ENCODE results near the gene CD22.

CD22 gene

DNA sequence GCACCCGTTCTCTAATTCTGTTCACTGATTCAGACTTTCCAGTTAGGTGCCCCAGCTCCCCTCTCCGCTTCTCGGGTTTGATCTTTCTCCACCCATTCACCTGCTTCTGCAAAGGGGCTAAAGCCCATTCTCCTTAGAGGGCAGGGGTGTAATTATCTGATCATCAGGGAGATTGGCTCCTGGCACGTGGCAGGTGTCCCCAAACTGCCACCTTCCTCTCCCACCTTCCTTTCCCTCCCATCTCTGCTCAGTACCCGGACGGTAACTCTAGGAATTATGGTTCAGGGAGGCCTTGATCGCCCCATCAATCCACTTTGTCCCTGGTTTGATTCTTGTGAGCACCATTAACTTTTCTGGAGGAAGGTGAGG lies 18.9 kb downstream of the CD22 start:
- H3K4me3 ChIP-seq (ENCODE audit: low read depth, low read length) = no peak overlapping the region

GRCh38 chr19:35348911-35349611 lies 20.1 kb downstream of the CD22 start:
- no peak overlapping the region for H3K4me3 ChIP-seq (ENCODE audit: low read depth, low read length)

More for the DNA sequence above, 18.9 kb downstream of the CD22 start:
- TF ChIP-seq CTCF (IDR thresholded peaks at IDR 0.05; ENCODE audit: borderline replicate concordance, insufficient read depth, low read depth, low read length) = no peak

GRCh38 chr19:35349614-35350521 lies 20.9 kb downstream of the CD22 start:
- H3K4me3 ChIP-seq (ENCODE audit: low read depth, low read length) = peak overlapping the region; percentile 7
- no peak for TF ChIP-seq CTCF (IDR thresholded peaks at IDR 0.05; ENCODE audit: borderline replicate concordance, insufficient read depth, low read depth, low read length)

More at GRCh38 chr19:35348911-35349611, 20.1 kb downstream of the CD22 start:
- no peak for TF ChIP-seq CTCF (IDR thresholded peaks at IDR 0.05; ENCODE audit: borderline replicate concordance, insufficient read depth, low read depth, low read length)

GRCh38 chr19:35350591-35350990 lies 21.6 kb downstream of the CD22 start:
- no peak overlapping the region for H3K4me3 ChIP-seq (ENCODE audit: low read depth, low read length)

GRCh38 chr19:35351411-35352176 lies 22.6 kb downstream of the CD22 start:
- TF ChIP-seq CTCF (IDR thresholded peaks at IDR 0.05; ENCODE audit: borderline replicate concordance, insufficient read depth, low read depth, low read length) = no peak
- no peak overlapping the region for H3K4me3 ChIP-seq (ENCODE audit: low read depth, low read length)

More at GRCh38 chr19:35350591-35350990, 21.6 kb downstream of the CD22 start:
- no peak for TF ChIP-seq CTCF (IDR thresholded peaks at IDR 0.05; ENCODE audit: borderline replicate concordance, insufficient read depth, low read depth, low read length)

GRCh38 chr19:35352177-35352447 lies 23.1 kb downstream of the CD22 start:
- TF ChIP-seq CTCF (IDR thresholded peaks at IDR 0.05; ENCODE audit: borderline replicate concordance, insufficient read depth, low read depth, low read length) = no peak

More at GRCh38 chr19:35352177-35352447, 23.1 kb downstream of the CD22 start:
- H3K4me3 ChIP-seq (ENCODE audit: low read depth, low read length) = no peak overlapping the region

Data from GM12875 (cell line).